Right lobe of liver (tissue), 6 donors: ENCODE data around the gene CAMK4. TPM values are rescaled to one million over a fixed set of nuclear protein-coding genes. Genes with fewer than 3 reads are reported as not detected.

ENCODE experiments used
- ATAC-seq, 4 donors: fragments of 200-7000 bp; cut with Tn5 transposase; one replicate each; pipeline ENCODE4 v1.9.1; 2020; ENCODE audit warnings: mild to moderate bottlenecking in 4 of 4, moderate library complexity in 4 of 4
- DNase-seq, 3 donors: peaks; one replicate each; pipeline ENCODE4 v3.0.0-alpha.2; 2020
- H3K27ac ChIP-seq, 3 donors: fragments of 200-600 bp; one replicate each; pipeline ENCODE4 v1.8.0; 2022
- H3K27me3 ChIP-seq, 2 donors: fragments of 200-600 bp; one replicate each; pipeline ENCODE4 v1.8.0; 2022
- H3K36me3 ChIP-seq, 4 donors: fragments of 200-600 bp; sonication (generic) in 1 of 4; one replicate each; pipeline versions ENCODE4 v1.5.1 to v1.8.0; 2017 to 2022; ENCODE audit warnings: control low read depth in 1 of 4
- H3K4me1 ChIP-seq, 4 donors: fragments of 200-600 bp; sonication (generic) in 1 of 4; one replicate each; pipeline versions ENCODE4 v1.5.1 to v1.8.0; 2017 to 2022; ENCODE audit warnings: control low read depth in 1 of 4
- H3K4me3 ChIP-seq, 3 donors: fragments of 200-600 bp; one replicate each; pipeline ENCODE4 v1.8.0; 2022
- H3K9me3 ChIP-seq, 4 donors: fragments of 200-600 bp; sonication (generic) in 1 of 4; one replicate each; pipeline versions ENCODE4 v1.5.1 to v1.8.0; 2017 to 2022; ENCODE audit warnings: control low read depth in 1 of 4
- POLR2A ChIP-seq: fragments of 450-650 bp; IDR thresholded peaks from one replicate; pipeline ENCODE4 v1.6.1; 2017; ENCODE audit warnings: antibody characterized with exemption, mild to moderate bottlenecking
- WGBS: methylation state at CpG from one replicate; pipeline ENCODE4 v1.1.6; 2018; ENCODE audit warnings: low coverage, low lambda C conversion rate; ENCODE audit not compliant: insufficient coverage; ENCODE audit errors: missing lambda C conversion rate; 5-methylcytosine and 5-hydroxymethylcytosine counted together
- intact Hi-C, 2 donors: fragments of 100-400 bp; cut with DNase I; formaldehyde crosslinking; loops; one replicate each; pipeline versions ENCODE4 v1.11.2 to v1.14.1; 2022
- total RNA-seq, 6 experiments: library from RNA; depleted of rRNA in 2 of 6; stranded (reverse); fragments of >200 nt in 2 of 6; fragmentation: NEBNext Ultra II Directional in 3 of 6; extraction: Animal tissue kit (Norgen Biotek cat#: 25700) in 3 of 6; gene quantifications; one replicate each; pipeline versions ENCODE4 v1.1.0 to v1.2.4, GENCODE V29; 2016 to 2023
- TF ChIP-seq, protein P1 (sequence below), 4 donors: fragments of 200-600 bp in 3 of 4; fragments of 450-650 bp in 1 of 4; IDR thresholded peaks; one replicate each; pipeline versions ENCODE4 v1.5.1 to v1.8.0; 2016 to 2022; ENCODE audit warnings: antibody characterized with exemption in 4 of 4, mild to moderate bottlenecking in 2 of 4
- donor health status: DM: no; HTN: yes; CAD: no.
- donor health status: DM: no; HTN: no; CAD: no.
- donor health status: DM: no; HTN: no; CAD: no.
- donor health status: DM: no; HTN: yes; CAD: no.
- donor health status: DM: no; HTN: yes; CAD: no.

CAMK4 gene
- total RNA-seq, 6 experiments from 2014 or later: 0.81 to 4.3 (median 1.3) TPM

DNA sequence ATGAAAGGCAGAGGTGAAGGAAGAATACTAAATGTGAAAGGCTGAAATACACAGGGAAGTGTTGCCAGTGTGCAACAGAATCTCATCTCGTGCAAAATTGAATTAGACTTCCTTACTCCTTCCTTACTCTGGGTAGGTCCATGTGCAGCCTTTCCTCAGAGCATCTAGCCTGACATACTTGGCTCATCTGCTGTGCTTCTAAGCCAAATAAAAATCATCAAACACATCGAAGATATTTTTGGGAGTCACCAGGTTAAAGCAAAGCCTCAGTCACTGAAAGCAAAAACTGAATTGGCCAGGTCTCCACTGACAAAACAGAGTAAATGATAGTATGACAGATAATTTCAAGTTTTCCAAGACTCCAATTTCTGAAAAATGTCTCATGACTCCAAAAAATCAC, 268.8 kb downstream of the CAMK4 start:
- Histone ChIP-seq H3K27me3 (no peaks in the 10 kb centered on the region), H3K36me3 (no peaks in the 10 kb centered on the region), H3K4me1 (no peaks in the 10 kb centered on the region), H3K27ac (no peak overlapping the region), H3K9me3 (no peaks in the 10 kb centered on the region), H3K4me3 (no peak overlapping the region)
- intact Hi-C loops: no loop called here
- TF ChIP-seq, protein P1, sequence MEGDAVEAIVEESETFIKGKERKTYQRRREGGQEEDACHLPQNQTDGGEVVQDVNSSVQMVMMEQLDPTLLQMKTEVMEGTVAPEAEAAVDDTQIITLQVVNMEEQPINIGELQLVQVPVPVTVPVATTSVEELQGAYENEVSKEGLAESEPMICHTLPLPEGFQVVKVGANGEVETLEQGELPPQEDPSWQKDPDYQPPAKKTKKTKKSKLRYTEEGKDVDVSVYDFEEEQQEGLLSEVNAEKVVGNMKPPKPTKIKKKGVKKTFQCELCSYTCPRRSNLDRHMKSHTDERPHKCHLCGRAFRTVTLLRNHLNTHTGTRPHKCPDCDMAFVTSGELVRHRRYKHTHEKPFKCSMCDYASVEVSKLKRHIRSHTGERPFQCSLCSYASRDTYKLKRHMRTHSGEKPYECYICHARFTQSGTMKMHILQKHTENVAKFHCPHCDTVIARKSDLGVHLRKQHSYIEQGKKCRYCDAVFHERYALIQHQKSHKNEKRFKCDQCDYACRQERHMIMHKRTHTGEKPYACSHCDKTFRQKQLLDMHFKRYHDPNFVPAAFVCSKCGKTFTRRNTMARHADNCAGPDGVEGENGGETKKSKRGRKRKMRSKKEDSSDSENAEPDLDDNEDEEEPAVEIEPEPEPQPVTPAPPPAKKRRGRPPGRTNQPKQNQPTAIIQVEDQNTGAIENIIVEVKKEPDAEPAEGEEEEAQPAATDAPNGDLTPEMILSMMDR (IDR thresholded peaks at IDR 0.05): no peak
- TF ChIP-seq POLR2A: no peak
- DNase-seq (no peak), ATAC-seq (no peak)
- WGBS: 61% methylated on average over 2 of the region's 2 CpGs

DNA sequence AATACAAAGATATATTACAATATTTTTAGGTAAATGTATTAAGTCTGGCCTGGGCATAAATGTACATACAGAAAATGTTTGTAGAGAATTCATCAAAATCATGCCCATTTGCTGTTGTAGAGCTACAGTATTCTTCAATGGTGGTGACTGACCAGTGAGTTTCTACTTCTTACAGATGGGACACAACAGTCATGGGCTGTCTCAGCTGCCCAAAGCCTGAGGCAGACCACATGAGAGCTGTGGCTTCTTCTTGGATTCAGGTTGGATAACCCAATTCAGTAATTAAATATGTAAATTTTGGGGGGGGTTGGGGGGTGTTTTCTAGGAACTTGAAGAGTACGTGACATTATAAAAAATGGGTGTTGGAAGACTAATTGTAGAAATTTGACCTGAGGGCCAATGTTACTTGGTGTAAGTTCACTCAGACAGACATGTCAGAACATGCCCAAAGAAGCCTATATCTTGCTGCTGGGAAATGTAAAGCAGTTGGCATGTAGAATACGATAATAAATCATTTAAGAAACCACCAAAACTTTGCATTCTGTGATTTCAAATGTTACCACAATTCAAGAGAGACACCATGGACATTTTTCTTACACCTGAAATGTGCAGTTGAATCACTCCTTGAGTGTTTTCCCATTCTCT, 270.3 kb downstream of the CAMK4 start:
- DNase-seq: no peak
- TF ChIP-seq POLR2A: no peak
- TF ChIP-seq, protein P1 (IDR thresholded peaks at IDR 0.05): no peak
- no peaks in the 10 kb centered on the region for H3K27me3 ChIP-seq
- H3K9me3 ChIP-seq: no peaks in the 10 kb centered on the region
- H3K27ac ChIP-seq: no peak overlapping the region
- H3K36me3 ChIP-seq: peaks cover 0 to 10% (median 0%) of the 10 kb centered on the region in 4 donors
- 95% methylated on average over 2 of the region's 2 CpGs for WGBS
- no peak for ATAC-seq
- intact Hi-C loops: no loop called here
- no peaks in the 10 kb centered on the region for H3K4me1 ChIP-seq
- no peak overlapping the region for H3K4me3 ChIP-seq

DNA sequence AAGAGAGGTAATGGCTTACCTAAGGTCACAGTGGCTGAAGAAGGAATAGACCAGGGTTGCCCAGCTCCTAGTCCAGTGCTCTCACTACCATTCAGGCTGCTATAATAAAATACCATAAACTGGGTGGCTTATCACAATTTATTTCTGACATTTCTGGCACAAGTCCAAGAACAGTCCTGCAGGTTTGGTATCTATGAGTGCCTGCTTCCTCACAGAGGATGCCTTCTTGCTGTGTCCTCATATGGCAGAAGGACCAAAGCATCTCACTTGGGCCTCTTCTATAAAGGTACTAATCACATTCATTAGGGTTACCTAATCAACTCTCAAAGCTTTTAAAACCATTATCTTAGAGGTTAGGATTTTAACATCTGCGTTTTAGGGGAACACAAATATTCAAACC, 271.0 kb downstream of the CAMK4 start:
- Histone ChIP-seq H3K4me1 (no peaks in the 10 kb centered on the region), H3K27ac (no peak overlapping the region), H3K4me3 (no peak overlapping the region), H3K36me3 (peaks cover 0 to 17% (median 0%) of the 10 kb centered on the region in 4 donors), H3K27me3 (no peaks in the 10 kb centered on the region), H3K9me3 (no peaks in the 10 kb centered on the region)
- DNase-seq: no peak
- 100% methylated on average over 1 of the region's 1 CpG for WGBS
- no peak for TF ChIP-seq POLR2A
- ATAC-seq: no peak
- intact Hi-C loops: no loop called here

DNA sequence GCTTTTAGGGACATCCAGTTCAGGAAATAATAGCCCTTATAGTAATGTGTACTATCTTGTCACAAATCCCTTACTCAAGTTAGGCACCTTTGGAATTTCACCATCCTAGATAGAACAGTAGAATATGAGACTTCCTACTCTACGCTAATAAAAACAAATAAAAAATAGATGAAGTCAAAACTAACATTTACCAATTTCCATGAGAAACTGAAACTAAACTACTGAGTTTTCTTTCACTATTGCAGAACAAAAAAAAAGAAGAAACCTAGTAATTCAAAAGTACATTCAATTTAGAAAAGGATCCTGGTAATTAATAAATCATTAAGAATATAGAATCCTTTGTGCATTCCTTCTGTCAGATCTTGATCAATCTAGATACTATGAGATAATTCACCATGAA, 274.2 kb downstream of the CAMK4 start:
- intact Hi-C loops: no loop called here
- WGBS: 18% methylated on average over 1 of the region's 1 CpG
- ATAC-seq: no peak
- no peak overlapping the region for H3K27ac ChIP-seq
- DNase-seq: no peak
- H3K9me3 ChIP-seq: no peaks in the 10 kb centered on the region
- H3K4me1 ChIP-seq: no peaks in the 10 kb centered on the region
- TF ChIP-seq, protein P1 (IDR thresholded peaks at IDR 0.05): no peak
- TF ChIP-seq POLR2A: no peak
- no peak overlapping the region for H3K4me3 ChIP-seq
- no peaks in the 10 kb centered on the region for H3K27me3 ChIP-seq
- peaks cover 0 to 29% (median 0%) of the 10 kb centered on the region in 4 donors for H3K36me3 ChIP-seq

DNA sequence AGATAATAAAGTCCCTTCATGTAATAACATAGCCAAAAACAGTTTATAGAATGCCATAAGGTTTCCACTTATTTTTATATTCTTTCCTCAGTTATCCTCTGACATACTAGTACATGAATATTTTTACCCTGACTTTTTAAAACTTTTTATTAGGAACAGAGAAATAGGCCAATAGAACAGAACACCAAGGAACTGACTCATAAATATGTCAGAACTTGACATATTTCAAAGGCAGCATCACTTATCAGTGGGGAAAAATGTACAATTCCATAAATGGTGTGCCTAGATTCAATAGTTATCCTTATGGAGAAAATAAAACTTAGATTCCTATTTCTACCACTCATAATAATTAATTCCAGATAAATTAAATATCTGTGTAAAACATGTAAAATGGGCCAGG, 278.8 kb downstream of the CAMK4 start:
- TF ChIP-seq POLR2A: no peak
- TF ChIP-seq, protein P1 (IDR thresholded peaks at IDR 0.05): no peak
- Histone ChIP-seq H3K27ac (no peak overlapping the region), H3K4me3 (no peak overlapping the region), H3K27me3 (no peaks in the 10 kb centered on the region), H3K36me3 (peaks cover 0 to 29% (median 0%) of the 10 kb centered on the region in 4 donors), H3K4me1 (no peaks in the 10 kb centered on the region), H3K9me3 (no peaks in the 10 kb centered on the region)
- DNase-seq (no peak), ATAC-seq (no peak)
- intact Hi-C loops: no loop called here
